Right hindlimb (tissue), 1 donor: ENCODE data around the gene TXNL4B.
A peak's percentile ranks its signal among the peaks of the same experiment; 100 is the strongest.

Experiments
- DNase-seq: peaks from one replicate; pipeline ENCODE4 v3.0.0-alpha.2; 2018

Gene TXNL4B

DNA sequence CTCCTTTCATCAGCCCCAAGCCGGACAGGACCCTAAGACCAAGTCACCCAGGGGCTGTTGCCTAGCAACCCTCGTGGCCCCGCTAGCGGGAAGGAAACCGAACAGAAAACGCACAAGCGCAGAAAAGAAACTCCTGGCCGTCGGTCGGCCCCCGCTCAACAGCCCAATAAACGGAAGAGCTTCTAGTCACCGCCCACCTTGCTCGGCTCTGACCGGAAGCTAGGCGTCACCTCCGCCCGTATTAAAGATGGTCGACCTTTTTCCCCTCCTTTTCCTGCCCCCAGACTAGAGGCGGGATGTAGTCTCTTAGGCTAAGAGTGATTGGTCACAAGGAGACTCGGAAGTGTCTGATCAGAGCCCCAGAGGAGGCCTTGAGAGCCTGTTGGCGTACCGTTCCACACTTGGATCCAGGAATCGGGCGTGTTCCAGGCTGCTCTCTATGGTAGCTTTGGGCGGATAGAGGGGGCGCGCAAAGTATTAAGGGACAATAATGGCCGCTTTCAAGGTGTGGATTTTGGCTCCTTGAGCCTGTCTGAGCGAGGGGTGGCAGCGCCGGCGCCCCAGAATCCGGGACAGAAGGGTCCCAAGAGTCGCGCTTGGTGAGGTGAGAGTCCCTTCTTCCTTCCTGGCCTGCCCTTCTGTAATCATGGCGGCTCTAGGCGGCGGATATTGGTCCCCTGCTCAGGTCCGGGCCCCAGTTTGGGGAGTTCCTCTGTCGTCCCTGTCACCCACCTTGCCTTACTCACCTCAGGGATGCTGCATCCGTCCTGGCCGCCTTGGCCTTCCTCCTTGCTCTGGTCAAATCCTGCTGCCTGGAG is at the start of gene TXNL4B, which contains the start of gene DHX38:
TXNL4B (minus strand) TSS at position 173 of the 818 bp plus-strand sequence. CDS start 2,871 bp downstream, outside the sequence.
DHX38 (plus strand) TSS at position 400 of the 818 bp plus-strand sequence. CDS start 2,311 bp downstream, outside the sequence.
- peak; percentile 98 for DNase-seq

- no peak for DNase-seq
Measured at GRCh38 chr16:72142476-72142875, 49.1 kb upstream of the TXNL4B start.

DNA sequence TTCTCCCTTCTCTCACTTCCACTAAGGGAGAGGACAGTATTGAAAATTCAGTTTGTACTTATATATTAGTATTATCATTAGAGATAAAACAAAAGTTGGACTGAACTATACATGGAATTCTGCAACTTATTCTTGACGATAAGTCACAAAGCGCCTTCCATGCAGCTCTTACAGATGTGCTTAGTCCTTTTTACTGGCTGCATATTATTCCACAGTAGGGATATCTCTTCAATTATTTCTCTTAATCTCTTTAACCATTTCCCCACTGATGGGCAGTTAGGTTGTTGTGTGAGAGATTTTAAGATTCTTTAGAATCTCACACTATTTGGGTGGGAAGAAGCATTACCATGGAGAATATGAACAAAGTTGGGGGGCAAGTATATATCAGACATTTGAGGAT is 46.5 kb upstream of the TXNL4B start:
- no peak for DNase-seq

GRCh38 chr16:72138064-72138572 is 44.7 kb upstream of the TXNL4B start:
- DNase-seq = no peak

GRCh38 chr16:72137380-72138063 is 44.1 kb upstream of the TXNL4B start:
- no peak for DNase-seq

DNA sequence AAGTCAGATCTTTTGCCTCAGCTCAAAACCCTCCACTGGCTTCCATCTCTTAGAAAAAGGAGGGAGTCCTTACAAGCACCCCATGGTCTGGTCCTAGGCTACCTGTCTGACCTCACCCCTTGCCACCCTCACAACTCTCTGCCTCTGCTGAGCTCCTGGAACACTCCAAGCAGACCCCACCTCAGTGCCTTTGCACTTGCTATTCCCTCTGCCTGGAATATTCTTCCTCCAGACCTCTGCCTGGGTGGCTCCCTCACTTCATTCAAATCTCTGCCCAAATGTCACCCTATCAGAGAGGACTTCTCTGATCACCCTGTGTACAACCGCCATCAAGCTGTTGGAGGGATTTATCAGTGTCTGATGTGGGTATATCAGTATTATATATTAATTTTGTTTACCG is 41.1 kb upstream of the TXNL4B start:
- DNase-seq = no peak

DNA sequence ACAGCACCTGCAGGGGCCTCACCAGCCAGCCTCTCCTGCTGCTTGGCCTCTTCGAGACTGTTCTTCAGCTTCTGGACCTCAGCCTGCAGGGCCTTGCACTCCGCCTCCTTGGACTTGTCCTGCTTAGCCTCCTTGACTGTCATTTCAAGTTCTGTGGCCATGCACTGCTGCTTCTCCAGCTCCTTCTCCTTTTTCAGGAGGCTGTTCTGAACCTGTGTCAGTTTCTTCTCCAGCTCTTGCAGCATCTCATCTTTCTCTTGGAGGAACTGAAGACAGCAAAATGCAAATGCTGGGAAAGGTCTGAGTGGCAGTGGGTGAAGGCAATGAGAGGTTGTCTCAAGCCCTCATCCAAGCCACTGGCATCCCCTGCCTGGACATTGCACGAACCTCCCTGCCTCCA is 39.3 kb upstream of the TXNL4B start:
- no peak for DNase-seq

- DNase-seq = no peak
Measured at GRCh38 chr16:72131036-72131435, 37.6 kb upstream of the TXNL4B start.

GRCh38 chr16:72129976-72130656 is 36.7 kb upstream of the TXNL4B start:
- DNase-seq = no peak

GRCh38 chr16:72128701-72129100 is 35.3 kb upstream of the TXNL4B start:
- DNase-seq = no peak

DNA sequence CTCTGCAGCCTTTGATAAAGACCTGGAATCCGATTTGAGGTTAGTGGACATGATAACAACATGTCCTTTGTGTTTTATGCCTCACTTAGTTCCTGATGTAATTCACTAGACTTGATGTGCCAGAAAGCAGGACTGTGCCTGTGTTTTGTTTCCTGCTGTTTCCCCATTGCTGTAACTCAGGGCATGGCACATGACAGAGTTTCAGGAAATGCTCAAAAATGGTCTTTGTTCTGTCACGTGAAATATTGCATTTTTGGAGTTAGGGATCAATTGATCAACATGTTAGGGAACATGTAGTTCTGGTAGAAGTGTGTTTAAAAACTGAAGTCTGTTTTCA is 33.0 kb upstream of the TXNL4B start:
- DNase-seq = no peak

DNA sequence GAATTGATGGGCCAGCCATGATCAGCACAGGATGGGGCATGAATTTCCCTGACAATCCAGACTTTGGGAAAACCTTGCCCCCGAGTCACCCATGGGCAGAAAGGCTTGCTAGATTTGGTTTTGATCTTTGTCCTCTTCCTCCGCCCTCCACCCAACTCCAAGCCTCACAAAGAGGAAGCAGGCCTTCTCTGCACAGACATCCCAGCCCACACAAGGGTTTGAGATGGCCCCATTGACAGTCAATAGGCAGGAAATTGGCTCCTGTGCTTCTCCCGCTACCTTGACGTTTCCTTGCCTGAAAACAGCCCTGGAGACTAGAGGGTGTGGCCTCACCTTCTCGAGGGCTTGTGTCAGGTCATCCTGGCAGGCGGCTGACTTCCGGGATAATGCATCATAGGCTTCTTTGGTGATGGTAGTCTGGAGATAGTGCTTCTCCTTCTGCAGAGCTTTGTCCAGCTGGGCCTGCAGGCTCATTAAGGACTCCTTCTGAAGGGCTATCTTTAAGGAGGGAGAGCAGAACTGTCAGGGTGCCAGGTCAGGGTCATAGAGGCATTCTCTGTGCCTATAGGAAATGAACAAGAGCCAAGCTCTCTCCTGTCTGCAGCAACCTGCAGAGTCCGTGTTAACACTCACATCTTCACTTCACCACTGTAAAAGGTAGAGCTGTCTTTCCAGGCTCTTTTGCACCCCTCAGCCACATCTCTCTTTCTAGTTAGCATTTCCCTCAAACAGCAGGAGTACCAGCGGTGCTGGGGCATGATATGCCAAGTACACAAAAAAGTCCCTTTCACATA is 32.4 kb upstream of the TXNL4B start:
- DNase-seq = no peak

- peak; percentile 81 for DNase-seq
Measured at GRCh38 chr16:72124761-72125634, 31.6 kb upstream of the TXNL4B start.

DNA sequence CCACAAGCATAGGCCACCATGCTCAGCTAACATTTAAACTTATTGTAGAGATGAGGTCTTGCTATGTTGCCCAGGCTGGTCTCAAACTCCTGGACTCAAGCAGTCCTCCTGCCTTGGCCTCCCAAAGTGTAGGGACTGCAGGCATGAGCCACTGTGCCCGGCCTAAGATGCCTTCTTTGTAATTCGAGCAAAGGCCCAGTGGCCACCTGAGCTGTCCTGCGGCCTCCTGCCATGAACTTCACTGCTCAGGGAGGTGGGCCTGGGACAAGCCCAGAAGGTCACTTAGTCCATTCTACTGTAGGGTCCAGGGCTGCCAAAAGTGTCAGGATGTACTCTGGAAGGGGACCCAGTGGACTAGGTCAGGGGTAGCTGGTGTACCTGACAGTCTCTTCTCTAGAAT is 30.7 kb upstream of the TXNL4B start:
- no peak for DNase-seq

- DNase-seq = no peak
Measured at GRCh38 chr16:72123426-72123825, 30.0 kb upstream of the TXNL4B start.

DNA sequence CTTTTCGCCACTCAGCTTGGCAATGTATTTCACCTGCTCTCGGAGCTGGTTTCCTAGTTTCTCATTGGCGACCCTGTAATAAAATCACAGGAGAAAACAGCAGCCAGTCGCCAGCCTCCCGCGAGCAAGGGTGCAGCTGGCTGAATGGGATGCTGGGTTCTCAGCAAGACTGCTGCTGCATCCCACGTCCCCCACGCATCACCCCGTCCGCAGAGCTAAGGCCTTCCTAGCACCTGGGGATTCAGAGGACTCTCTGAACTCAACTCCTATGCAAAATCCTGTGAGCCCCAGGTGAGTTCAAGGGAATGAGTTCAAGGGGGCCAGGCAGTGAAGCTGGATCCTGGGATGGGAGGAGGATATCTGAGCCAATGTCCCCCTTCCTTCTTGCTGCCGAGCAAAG is 29.5 kb upstream of the TXNL4B start:
- DNase-seq = no peak

DNA sequence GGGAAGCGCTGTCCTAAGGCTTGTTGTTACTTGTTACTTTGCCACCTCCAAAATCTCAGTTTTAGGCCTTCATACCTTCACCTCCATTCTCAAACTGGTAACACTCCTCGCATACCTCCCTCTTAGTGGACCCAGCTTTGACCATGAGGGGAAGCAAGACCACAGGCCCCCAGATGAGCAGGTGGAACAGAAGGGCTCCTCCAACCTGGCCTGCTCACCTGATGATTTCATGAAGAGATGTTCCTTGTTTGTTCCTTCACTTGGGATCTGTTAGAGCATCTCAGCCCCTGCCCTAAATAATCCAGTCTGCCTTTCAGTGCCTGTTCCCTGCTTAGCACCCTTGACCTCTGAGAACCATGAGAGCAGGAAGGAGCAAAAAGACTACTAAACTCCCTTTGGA is 28.9 kb upstream of the TXNL4B start:
- no peak for DNase-seq

DNA sequence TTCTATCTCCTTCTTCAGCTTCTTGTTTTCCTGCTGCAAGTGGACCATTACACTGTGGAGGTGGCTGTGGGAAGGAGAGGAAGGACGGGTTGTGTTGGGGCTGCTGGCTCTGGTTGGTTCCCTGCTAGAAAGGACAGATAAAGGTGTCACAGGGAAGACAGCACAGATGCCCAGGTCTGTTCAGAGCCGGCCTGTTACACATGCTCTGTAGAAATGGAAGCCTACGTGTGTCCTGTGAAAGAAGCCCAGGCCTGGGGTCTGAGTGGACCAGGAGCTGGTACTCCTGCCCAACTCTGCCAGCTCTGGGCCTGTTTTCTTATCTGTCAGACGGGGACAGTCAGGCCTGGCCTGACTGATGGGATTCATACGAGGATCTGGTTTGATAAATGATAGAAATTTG is 26.6 kb upstream of the TXNL4B start:
- no peak for DNase-seq

DNA sequence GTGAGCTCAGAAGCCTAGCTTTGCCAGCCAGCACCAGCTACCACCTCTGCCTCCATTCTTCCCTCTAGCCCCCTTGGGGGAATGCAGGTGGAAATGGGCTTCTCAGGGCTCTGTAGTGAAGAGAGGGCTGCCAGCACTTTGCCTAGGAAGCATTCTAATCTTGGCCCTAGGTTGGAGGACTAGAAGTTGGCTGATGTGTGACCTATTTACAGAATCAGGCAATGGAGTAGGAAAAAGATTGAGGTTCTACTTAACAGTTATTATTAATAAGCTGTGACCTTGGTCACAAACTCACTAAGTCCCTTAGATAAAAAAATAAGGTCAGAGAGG is 20.2 kb upstream of the TXNL4B start:
- DNase-seq = no peak

DNA sequence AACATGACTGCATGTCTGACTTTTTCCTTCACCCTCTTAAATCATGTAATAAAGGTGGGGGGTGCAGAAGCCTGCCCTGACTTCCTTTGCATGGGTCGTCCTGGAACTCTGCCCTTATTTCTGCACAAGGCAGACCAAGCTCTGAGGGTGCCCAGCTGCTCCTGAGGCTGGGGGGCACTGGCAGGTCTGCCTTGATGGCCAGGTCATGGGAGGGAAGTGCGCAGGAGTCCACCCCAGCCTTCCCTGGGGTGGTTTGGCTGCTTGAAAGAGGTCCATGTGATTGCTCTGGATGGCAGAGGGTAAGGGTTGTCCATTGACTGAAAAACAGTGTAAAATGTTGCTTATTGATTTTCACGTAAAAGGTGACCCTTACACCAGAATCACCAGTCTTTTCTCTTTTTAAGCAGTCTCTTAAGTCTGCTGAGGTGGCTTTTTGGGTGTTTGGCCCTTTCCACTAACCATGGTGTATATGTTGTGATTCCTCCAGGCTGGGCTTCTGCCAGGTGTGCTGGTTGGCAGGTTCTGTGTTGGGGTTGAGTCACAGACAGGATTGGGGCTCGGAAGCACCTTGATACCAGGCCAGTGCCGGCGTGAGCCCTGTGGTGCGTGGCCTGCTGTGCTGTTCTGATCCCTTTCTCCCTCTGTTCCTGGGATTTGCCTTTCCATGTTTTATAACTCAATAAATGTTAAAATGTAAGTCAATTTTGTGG is 19.6 kb upstream of the TXNL4B start:
- no peak for DNase-seq

GRCh38 chr16:72112452-72112792 is 19.0 kb upstream of the TXNL4B start:
- no peak for DNase-seq
